Neuron (in vitro differentiated cells): ENCODE measurements around the gene SF3B4.
A peak's percentile ranks its signal among the peaks of the same experiment; 100 is the strongest.
"Not testable (repeated sequence)": the region's sequence is repeated elsewhere in the genome, so short reads cannot be mapped to it uniquely, and the experiment has no call there.

ENCODE experiments used
- H2AFZ ChIP-seq: one replicate; pipeline ENCODE4 v1.6.1; 2013; ENCODE audit warnings: low read depth, mild to moderate bottlenecking, inconsistent platforms, low read length, moderate library complexity
- H3K27me3 ChIP-seq: one replicate; pipeline ENCODE4 v1.6.1; 2013; ENCODE audit warnings: low read length; ENCODE audit not compliant: insufficient read depth
- H3K36me3 ChIP-seq: one replicate; pipeline ENCODE4 v1.6.1; 2013; ENCODE audit warnings: low read length; ENCODE audit not compliant: insufficient read depth
- H3K4me1 ChIP-seq: one replicate; pipeline ENCODE4 v1.6.1; 2013; ENCODE audit warnings: low read length; ENCODE audit not compliant: insufficient read depth
- H3K4me3 ChIP-seq: 2 replicates; pipeline ENCODE4 v1.5.1; 2013; ENCODE audit warnings: mild to moderate bottlenecking, low read length, moderate library complexity
- H3K9me3 ChIP-seq: one replicate; pipeline ENCODE4 v1.6.1; 2013; ENCODE audit warnings: low read length

The SF3B4 gene, protein sequence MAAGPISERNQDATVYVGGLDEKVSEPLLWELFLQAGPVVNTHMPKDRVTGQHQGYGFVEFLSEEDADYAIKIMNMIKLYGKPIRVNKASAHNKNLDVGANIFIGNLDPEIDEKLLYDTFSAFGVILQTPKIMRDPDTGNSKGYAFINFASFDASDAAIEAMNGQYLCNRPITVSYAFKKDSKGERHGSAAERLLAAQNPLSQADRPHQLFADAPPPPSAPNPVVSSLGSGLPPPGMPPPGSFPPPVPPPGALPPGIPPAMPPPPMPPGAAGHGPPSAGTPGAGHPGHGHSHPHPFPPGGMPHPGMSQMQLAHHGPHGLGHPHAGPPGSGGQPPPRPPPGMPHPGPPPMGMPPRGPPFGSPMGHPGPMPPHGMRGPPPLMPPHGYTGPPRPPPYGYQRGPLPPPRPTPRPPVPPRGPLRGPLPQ

DNA sequence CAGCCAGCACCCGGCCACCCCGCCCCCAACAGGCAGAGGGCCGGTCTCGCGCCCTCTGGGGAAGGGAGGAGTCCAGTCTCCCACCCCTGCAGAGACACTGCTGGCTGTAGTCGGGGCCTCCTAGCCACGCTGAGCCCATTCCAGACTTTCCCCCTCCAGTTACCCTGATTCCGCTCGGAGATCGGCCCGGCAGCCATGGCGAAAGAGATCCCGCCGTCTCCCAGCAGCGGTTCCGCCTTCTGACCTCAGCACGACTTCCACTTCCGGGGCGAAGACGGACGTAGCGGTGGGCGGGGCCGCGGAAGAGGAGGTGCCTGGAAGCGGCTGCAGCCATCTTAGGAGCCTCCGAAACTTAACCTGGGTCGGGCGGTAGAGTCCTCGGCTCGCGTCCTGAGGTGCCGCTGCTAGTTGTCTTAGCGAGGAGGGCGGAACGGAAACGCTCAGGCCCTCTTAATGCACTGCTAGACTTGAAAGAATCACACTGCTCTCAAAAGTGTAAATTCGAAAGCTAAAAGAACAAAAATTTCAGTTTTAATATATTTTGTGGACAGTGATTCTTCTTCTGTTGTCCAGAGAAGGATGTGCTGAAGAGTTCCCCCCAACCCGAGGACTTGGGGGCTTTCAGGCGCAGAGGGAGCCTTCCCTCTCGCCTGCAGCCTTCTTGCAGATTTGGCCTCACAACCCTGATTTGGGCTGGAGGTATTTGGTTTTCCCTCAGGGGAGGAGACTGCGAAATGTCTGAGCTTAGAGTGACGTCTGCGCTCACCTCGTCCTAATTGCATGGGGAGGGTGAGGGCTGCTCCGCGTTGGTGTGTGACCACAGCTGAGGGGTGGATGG, at the start of gene SF3B4:
Gene SF3B4 (minus strand): TSS at position 241 of the 838 bp plus-strand sequence. CDS start 44 bp downstream, at position 197.
- peaks cover 25% of the 10 kb centered on the region for H3K4me1 ChIP-seq
- H3K9me3 ChIP-seq = no peaks in the 10 kb centered on the region
- no peaks in the 10 kb centered on the region for H3K27me3 ChIP-seq
- peak within 1 kb of the TSS; percentile 86 for H3K4me3 ChIP-seq
- H3K36me3 ChIP-seq = peaks cover 40% of the 10 kb centered on the region
- peak within 1 kb of the TSS; percentile 39 for H2AFZ ChIP-seq

DNA sequence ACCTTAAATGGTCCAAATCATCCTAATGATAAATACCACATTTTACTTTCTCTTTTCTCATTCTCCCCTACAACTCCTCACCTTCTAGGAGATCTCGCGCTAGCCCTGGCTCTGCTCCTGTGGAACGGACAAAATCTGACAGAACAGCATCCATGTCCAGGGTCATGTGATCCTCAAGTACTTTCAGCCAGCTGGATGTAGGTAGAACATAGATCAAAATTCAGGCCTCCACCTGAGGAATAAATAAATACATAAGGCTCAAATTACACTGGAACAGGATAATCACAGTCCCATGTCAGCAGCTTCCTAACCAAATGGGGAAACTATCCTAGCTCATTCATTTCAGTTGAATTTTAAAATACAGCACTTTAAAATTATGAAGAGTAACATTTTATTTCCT, 49.7 kb upstream of the SF3B4 start:
- H3K9me3 ChIP-seq = no peaks in the 10 kb centered on the region
- peaks cover 30% of the 10 kb centered on the region for H3K36me3 ChIP-seq
- no peaks in the 10 kb centered on the region for H3K27me3 ChIP-seq
- H3K4me1 ChIP-seq = no peaks in the 10 kb centered on the region
- no peak overlapping the region for H3K4me3 ChIP-seq
- no peak overlapping the region for H2AFZ ChIP-seq

DNA sequence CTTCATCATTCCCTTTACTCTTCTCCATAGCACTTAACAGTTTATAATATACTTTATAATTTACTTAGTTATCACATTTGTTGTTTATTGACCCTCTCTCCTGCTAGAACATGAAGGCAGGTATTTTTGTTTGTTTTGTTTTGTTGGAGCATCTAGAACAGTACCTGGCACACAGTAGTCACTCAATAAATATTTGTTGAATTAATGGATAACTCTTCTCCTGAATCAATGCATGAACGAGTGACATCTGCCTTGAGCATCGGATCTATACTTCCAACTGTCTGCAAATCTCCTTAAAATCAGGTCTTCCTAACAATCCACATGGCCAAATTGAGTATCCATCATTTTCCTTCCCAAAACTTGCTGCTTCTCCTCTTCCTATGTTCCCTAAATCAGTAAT, 44.9 kb upstream of the SF3B4 start:
- no peaks in the 10 kb centered on the region for H3K4me1 ChIP-seq
- no peaks in the 10 kb centered on the region for H3K9me3 ChIP-seq
- H2AFZ ChIP-seq = no peak overlapping the region
- peaks cover 58% of the 10 kb centered on the region for H3K36me3 ChIP-seq
- no peaks in the 10 kb centered on the region for H3K27me3 ChIP-seq
- H3K4me3 ChIP-seq = no peak overlapping the region

DNA sequence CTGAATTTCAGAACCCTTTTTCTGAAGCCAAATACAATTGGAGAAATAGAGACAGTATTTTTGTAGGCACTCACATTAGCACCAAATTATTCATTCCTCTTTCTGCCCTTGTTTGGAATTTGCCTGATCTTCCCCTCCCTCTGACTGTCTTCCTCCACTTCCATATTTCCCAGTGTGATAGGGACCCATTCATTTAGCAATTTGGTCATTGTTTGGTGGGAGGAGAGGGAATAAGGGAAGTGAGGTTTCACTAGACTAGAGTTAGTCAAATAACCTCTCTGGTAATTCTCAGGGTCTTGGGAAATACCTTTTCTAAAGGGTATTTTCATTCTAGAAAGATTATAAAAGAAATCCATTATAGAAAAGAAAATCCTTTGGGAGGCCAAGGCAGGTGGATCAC, 40.0 kb upstream of the SF3B4 start:
- Histone ChIP-seq H3K36me3 (peaks cover 60% of the 10 kb centered on the region), H2AFZ (no peak overlapping the region), H3K9me3 (no peaks in the 10 kb centered on the region), H3K4me3 (no peak overlapping the region), H3K27me3 (no peaks in the 10 kb centered on the region), H3K4me1 (no peaks in the 10 kb centered on the region)

- peaks cover 57% of the 10 kb centered on the region for H3K36me3 ChIP-seq
- H2AFZ ChIP-seq = no peak overlapping the region
- H3K4me1 ChIP-seq = no peaks in the 10 kb centered on the region
- H3K4me3 ChIP-seq = no peak overlapping the region
- H3K9me3 ChIP-seq = no peaks in the 10 kb centered on the region
- no peaks in the 10 kb centered on the region for H3K27me3 ChIP-seq
Measured at GRCh38 chr1:149967041-149967440, 39.4 kb upstream of the SF3B4 start.

GRCh38 chr1:149966405-149966804, 38.8 kb upstream of the SF3B4 start:
- H3K9me3 ChIP-seq = no peaks in the 10 kb centered on the region
- H3K27me3 ChIP-seq = no peaks in the 10 kb centered on the region
- H3K4me1 ChIP-seq = no peaks in the 10 kb centered on the region
- H3K36me3 ChIP-seq = peaks cover 54% of the 10 kb centered on the region
- no peak overlapping the region for H2AFZ ChIP-seq
- H3K4me3 ChIP-seq = no peak overlapping the region

GRCh38 chr1:149965440-149965839, 37.8 kb upstream of the SF3B4 start:
- Histone ChIP-seq H2AFZ (no peak overlapping the region), H3K27me3 (no peaks in the 10 kb centered on the region), H3K4me3 (no peak overlapping the region), H3K36me3 (peaks cover 51% of the 10 kb centered on the region), H3K4me1 (no peaks in the 10 kb centered on the region), H3K9me3 (no peaks in the 10 kb centered on the region)

DNA sequence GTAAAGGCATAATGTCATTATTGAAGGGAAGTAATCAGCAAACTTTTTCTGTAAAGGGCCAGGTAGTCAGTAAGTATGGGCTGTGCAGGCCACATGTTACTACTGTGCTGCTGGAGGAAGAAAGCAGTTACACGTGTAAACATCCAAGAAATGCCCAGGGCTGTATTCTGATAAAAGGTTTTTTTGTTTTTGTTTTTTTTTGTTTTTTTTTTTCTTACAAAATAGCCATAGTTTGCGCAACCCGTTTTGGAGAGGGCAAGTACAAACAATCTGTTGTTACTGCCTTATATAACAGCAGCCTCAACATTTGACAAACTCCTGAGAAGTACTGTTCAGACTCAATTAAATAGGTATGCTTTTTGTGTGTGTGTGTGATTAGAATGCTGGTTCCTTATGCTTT, 35.8 kb upstream of the SF3B4 start:
- Histone ChIP-seq H2AFZ (no peak overlapping the region), H3K36me3 (peaks cover 55% of the 10 kb centered on the region)

GRCh38 chr1:149962736-149963135, 35.1 kb upstream of the SF3B4 start:
- H3K4me3 ChIP-seq = no peak overlapping the region
- peaks cover 59% of the 10 kb centered on the region for H3K36me3 ChIP-seq
- no peaks in the 10 kb centered on the region for H3K4me1 ChIP-seq
- H3K27me3 ChIP-seq = no peaks in the 10 kb centered on the region
- peaks cover 11% of the 10 kb centered on the region for H3K9me3 ChIP-seq
- H2AFZ ChIP-seq = no peak overlapping the region

More for the DNA sequence above, 35.8 kb upstream of the SF3B4 start:
- H3K4me1 ChIP-seq = no peaks in the 10 kb centered on the region
- no peaks in the 10 kb centered on the region for H3K27me3 ChIP-seq
- H3K9me3 ChIP-seq = peaks cover 7% of the 10 kb centered on the region
- no peak overlapping the region for H3K4me3 ChIP-seq

DNA sequence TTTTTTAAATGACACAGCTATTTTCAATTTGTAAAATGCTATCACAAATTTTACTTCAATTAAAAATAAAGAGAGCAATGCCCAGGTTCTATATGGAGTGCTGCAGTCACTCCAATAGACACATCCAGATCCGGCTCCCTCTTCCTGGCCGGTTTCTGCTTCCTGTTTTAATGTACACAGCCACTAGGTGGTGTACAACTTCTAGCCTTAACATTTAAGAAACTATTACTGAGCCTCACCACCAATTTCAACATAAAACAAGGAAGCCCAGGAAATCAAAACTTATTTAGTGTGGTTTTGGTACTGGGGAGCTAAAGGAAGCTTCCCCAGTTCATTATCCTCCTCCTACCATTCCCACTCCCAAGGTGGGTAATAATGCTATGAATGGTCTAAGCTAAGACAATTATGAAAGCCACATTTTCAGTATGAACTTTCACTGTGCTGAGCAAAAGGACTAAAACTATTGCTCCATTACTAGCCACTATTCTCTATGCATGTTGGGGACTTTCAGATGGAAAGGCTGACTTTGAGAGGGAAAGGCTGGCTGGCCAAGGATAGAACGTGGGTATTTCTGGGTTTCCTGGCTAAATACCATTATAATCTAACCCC, 34.5 kb upstream of the SF3B4 start:
- Histone ChIP-seq H3K4me3 (no peak overlapping the region), H3K4me1 (no peaks in the 10 kb centered on the region), H3K27me3 (no peaks in the 10 kb centered on the region), H2AFZ (no peak overlapping the region), H3K9me3 (peaks cover 13% of the 10 kb centered on the region), H3K36me3 (peaks cover 58% of the 10 kb centered on the region)

DNA sequence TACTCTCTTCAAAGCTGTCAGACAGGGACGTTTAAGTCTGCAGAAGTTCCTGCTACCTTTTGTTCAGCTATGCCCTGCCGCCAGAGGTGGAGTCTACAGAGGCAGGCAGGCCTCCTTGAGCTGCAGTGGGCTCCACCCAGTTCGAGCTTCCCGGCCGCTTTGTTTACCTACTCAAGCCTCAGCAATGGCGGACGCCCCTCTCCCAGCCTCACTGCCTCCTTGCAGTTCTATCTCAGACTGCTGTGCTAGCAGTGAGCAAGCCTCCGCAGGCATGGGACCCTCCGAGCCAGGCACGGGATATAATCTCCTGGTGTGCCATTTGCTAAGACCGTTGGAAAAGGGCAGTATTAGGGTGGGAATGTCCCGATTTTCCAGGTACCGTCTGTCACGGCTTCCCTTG, 29.9 kb upstream of the SF3B4 start:
- H3K4me1 ChIP-seq, H2AFZ ChIP-seq: not testable (repeated sequence)
- H3K36me3 ChIP-seq = peaks cover 32% of the 10 kb centered on the region

GRCh38 chr1:149949911-149950310, 22.3 kb upstream of the SF3B4 start:
- Histone ChIP-seq H2AFZ (no peak overlapping the region), H3K36me3 (peaks cover 47% of the 10 kb centered on the region), H3K9me3 (no peaks in the 10 kb centered on the region), H3K4me3 (no peak overlapping the region), H3K4me1 (no peaks in the 10 kb centered on the region), H3K27me3 (no peaks in the 10 kb centered on the region)

More for the DNA sequence above, 29.9 kb upstream of the SF3B4 start:
- not testable (repeated sequence) for H3K27me3 ChIP-seq, H3K4me3 ChIP-seq
- peaks cover 13% of the 10 kb centered on the region for H3K9me3 ChIP-seq

GRCh38 chr1:149945206-149945605, 17.6 kb upstream of the SF3B4 start:
- H3K9me3 ChIP-seq = no peaks in the 10 kb centered on the region
- no peak overlapping the region for H3K4me3 ChIP-seq
- peaks cover 57% of the 10 kb centered on the region for H3K36me3 ChIP-seq
- H2AFZ ChIP-seq = no peak overlapping the region
- peaks cover 5% of the 10 kb centered on the region for H3K4me1 ChIP-seq
- H3K27me3 ChIP-seq = no peaks in the 10 kb centered on the region
